ENCODE results near the gene PLXNB1. TPM values are rescaled to one million over a fixed set of nuclear protein-coding genes. Genes with fewer than 3 reads are reported as not detected.

The PLXNB1 gene
- total RNA-seq, 1 donor from 2014 or later: 115 TPM

- Mint-ChIP-seq H3K27ac (ENCODE audit: unreplicated experiment) (no peak overlapping the region), H3K36me3 (ENCODE audit: low read depth) (peaks cover 10% of the 10 kb centered on the region), H3K27me3 (ENCODE audit: low read depth) (peaks cover 44% of the 10 kb centered on the region)
Measured at GRCh38 chr3:48356419-48356818, 73.5 kb downstream of the PLXNB1 start.

GRCh38 chr3:48353987-48354386 lies 75.9 kb downstream of the PLXNB1 start:
- TF ChIP-seq CTCF (IDR thresholded peaks at IDR 0.05): no peak
- Mint-ChIP-seq H3K4me3 (ENCODE audit: unreplicated experiment) (no peak overlapping the region), H3K27ac (ENCODE audit: unreplicated experiment) (no peak overlapping the region), H3K4me1 (ENCODE audit: low read depth) (peaks cover 8% of the 10 kb centered on the region), H3K27me3 (ENCODE audit: low read depth) (peaks cover 33% of the 10 kb centered on the region), H3K9me3 (ENCODE audit: low read depth) (no peaks in the 10 kb centered on the region), H3K36me3 (ENCODE audit: low read depth) (peaks cover 5% of the 10 kb centered on the region)
- DNase-seq (ENCODE audit: low spot score): no peak

More at GRCh38 chr3:48356419-48356818, 73.5 kb downstream of the PLXNB1 start:
- H3K4me1 Mint-ChIP-seq (ENCODE audit: low read depth): no peaks in the 10 kb centered on the region
- TF ChIP-seq CTCF (IDR thresholded peaks at IDR 0.05): no peak
- H3K4me3 Mint-ChIP-seq (ENCODE audit: unreplicated experiment): no peak overlapping the region
- no peak for DNase-seq (ENCODE audit: low spot score)
- peaks cover 6% of the 10 kb centered on the region for H3K9me3 Mint-ChIP-seq (ENCODE audit: low read depth)

Other genes with a start within 250 kb of the PLXNB1 start
- 2.6 to 7.0 TPM (median 2.7 TPM) in 3 replicates for gene CDC25A, start 241.7 kb downstream of the PLXNB1 start, total RNA-seq
- not detected in 3 replicates for gene CAMP, start 206.6 kb downstream of the PLXNB1 start, total RNA-seq
- 7.7 to 9.4 TPM (median 8.0 TPM) in 3 replicates for gene ZNF589, start 189.0 kb downstream of the PLXNB1 start, total RNA-seq
- 16.2 to 26.0 TPM (median 19.0 TPM) in 3 replicates for gene NME6, start 128.7 kb downstream of the PLXNB1 start, total RNA-seq
- gene SPINK8, start 96.4 kb downstream of the PLXNB1 start, total RNA-seq: not detected in 3 replicates
- not detected in 3 replicates for gene FBXW12, start 57.9 kb downstream of the PLXNB1 start, total RNA-seq
- gene CCDC51, start 10.0 kb upstream of the PLXNB1 start, total RNA-seq: 13.3 to 25.8 TPM (median 23.9 TPM) in 3 replicates
- 184 to 243 TPM (median 184 TPM) in 3 replicates for gene TMA7, start 10.2 kb upstream of the PLXNB1 start, total RNA-seq
- gene ATRIP, start 16.7 kb upstream of the PLXNB1 start, total RNA-seq: 8.7 to 10.7 TPM (median 8.8 TPM) in 3 replicates
- 162 to 188 TPM (median 188 TPM) in 3 replicates for gene SHISA5, start 74.1 kb upstream of the PLXNB1 start, total RNA-seq
- 14.6 to 23.2 TPM (median 19.9 TPM) in 3 replicates for gene PFKFB4, start 126.7 kb upstream of the PLXNB1 start, total RNA-seq
- 1.6 to 3.4 TPM (median 3.3 TPM) in 3 replicates for gene UCN2, start 133.7 kb upstream of the PLXNB1 start, total RNA-seq
- 15.9 to 36.6 TPM (median 36.5 TPM) in 3 replicates for gene COL7A1, start 165.2 kb upstream of the PLXNB1 start, total RNA-seq
- 223 to 258 TPM (median 233 TPM) in 3 replicates for gene UQCRC1, start 179.6 kb upstream of the PLXNB1 start, total RNA-seq
- 0.70 TPM in 1 of 3 replicates, not detected in the others for gene TMEM89, start 191.7 kb upstream of the PLXNB1 start, total RNA-seq
- 66.8 to 70.5 TPM (median 69.3 TPM) in 3 replicates for gene SLC26A6, start 205.4 kb upstream of the PLXNB1 start, total RNA-seq
- 9.6 to 11.4 TPM (median 10.5 TPM) in 3 replicates for gene CELSR3, start 232.8 kb upstream of the PLXNB1 start, total RNA-seq